ENCODE measurements around the gene SPNS3. TPM values are rescaled to one million over a fixed set of nuclear protein-coding genes. Genes with fewer than 3 reads are reported as not detected.

The SPNS3 gene
- polyA plus RNA-seq, 1 donor from 2014 or later, result not detected

GRCh38 chr17:4438162-4438944 is 4.6 kb downstream of the SPNS3 start:
- Histone ChIP-seq H3K27ac (ENCODE audit: low read length) (no peak overlapping the region), H3K9me3 (ENCODE audit: low read length) (no peaks in the 10 kb centered on the region), H3K9ac (ENCODE audit: low read length) (no peak overlapping the region), H3K4me2 (ENCODE audit: low read length) (no peak overlapping the region), H3K4me3 (ENCODE audit: low read length) (no peak overlapping the region), H4K20me1 (ENCODE audit: insufficient read depth) (no peaks in the 10 kb centered on the region), H3K36me3 (ENCODE audit: insufficient read depth, low read length) (no peaks in the 10 kb centered on the region), H3K79me2 (replicated peaks; ENCODE audit: insufficient read depth, low read length) (no peaks in the 10 kb centered on the region), H3F3A (ENCODE audit: insufficient read depth, low read length, poor library complexity, severe bottlenecking) (no peaks in the 10 kb centered on the region), H3K9me2 (ENCODE audit: insufficient read depth, low read length) (no peaks in the 10 kb centered on the region), H2AFZ (ENCODE audit: low read depth, low read length) (no peak overlapping the region), H3K27me3 (ENCODE audit: insufficient read depth, low read depth, low read length) (no peaks in the 10 kb centered on the region)
- TF ChIP-seq POLR2AphosphoS5 (IDR thresholded peaks at IDR 0.05) (no peak), SMC3 (conservative IDR thresholded peaks at IDR 0.05; ENCODE audit: poor library complexity) (no peak), RAD21 (conservative IDR thresholded peaks at IDR 0.05) (no peak), EP300 (conservative IDR thresholded peaks at IDR 0.05; ENCODE audit: poor library complexity, severe bottlenecking) (no peak)
- TF ChIP-seq, protein P1, sequence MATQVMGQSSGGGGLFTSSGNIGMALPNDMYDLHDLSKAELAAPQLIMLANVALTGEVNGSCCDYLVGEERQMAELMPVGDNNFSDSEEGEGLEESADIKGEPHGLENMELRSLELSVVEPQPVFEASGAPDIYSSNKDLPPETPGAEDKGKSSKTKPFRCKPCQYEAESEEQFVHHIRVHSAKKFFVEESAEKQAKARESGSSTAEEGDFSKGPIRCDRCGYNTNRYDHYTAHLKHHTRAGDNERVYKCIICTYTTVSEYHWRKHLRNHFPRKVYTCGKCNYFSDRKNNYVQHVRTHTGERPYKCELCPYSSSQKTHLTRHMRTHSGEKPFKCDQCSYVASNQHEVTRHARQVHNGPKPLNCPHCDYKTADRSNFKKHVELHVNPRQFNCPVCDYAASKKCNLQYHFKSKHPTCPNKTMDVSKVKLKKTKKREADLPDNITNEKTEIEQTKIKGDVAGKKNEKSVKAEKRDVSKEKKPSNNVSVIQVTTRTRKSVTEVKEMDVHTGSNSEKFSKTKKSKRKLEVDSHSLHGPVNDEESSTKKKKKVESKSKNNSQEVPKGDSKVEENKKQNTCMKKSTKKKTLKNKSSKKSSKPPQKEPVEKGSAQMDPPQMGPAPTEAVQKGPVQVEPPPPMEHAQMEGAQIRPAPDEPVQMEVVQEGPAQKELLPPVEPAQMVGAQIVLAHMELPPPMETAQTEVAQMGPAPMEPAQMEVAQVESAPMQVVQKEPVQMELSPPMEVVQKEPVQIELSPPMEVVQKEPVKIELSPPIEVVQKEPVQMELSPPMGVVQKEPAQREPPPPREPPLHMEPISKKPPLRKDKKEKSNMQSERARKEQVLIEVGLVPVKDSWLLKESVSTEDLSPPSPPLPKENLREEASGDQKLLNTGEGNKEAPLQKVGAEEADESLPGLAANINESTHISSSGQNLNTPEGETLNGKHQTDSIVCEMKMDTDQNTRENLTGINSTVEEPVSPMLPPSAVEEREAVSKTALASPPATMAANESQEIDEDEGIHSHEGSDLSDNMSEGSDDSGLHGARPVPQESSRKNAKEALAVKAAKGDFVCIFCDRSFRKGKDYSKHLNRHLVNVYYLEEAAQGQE (IDR thresholded peaks at IDR 0.05; ENCODE audit: borderline replicate concordance), result no peak
- TF ChIP-seq, protein P2, sequence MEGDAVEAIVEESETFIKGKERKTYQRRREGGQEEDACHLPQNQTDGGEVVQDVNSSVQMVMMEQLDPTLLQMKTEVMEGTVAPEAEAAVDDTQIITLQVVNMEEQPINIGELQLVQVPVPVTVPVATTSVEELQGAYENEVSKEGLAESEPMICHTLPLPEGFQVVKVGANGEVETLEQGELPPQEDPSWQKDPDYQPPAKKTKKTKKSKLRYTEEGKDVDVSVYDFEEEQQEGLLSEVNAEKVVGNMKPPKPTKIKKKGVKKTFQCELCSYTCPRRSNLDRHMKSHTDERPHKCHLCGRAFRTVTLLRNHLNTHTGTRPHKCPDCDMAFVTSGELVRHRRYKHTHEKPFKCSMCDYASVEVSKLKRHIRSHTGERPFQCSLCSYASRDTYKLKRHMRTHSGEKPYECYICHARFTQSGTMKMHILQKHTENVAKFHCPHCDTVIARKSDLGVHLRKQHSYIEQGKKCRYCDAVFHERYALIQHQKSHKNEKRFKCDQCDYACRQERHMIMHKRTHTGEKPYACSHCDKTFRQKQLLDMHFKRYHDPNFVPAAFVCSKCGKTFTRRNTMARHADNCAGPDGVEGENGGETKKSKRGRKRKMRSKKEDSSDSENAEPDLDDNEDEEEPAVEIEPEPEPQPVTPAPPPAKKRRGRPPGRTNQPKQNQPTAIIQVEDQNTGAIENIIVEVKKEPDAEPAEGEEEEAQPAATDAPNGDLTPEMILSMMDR (IDR thresholded peaks at IDR 0.05; ENCODE audit: poor library complexity, severe bottlenecking), result no peak

GRCh38 chr17:4440021-4440420 is 6.3 kb downstream of the SPNS3 start:
- Histone ChIP-seq H3K9ac (ENCODE audit: low read length) (no peak overlapping the region), H3K9me3 (ENCODE audit: low read length) (no peaks in the 10 kb centered on the region), H3K9me2 (ENCODE audit: insufficient read depth, low read length) (no peaks in the 10 kb centered on the region), H3F3A (ENCODE audit: insufficient read depth, low read length, poor library complexity, severe bottlenecking) (no peaks in the 10 kb centered on the region), H3K27ac (ENCODE audit: low read length) (no peak overlapping the region), H3K79me2 (replicated peaks; ENCODE audit: insufficient read depth, low read length) (no peaks in the 10 kb centered on the region), H3K4me3 (ENCODE audit: low read length) (no peak overlapping the region), H3K4me2 (ENCODE audit: low read length) (no peak overlapping the region), H3K27me3 (ENCODE audit: insufficient read depth, low read depth, low read length) (no peaks in the 10 kb centered on the region), H4K20me1 (ENCODE audit: insufficient read depth) (no peaks in the 10 kb centered on the region), H3K36me3 (ENCODE audit: insufficient read depth, low read length) (no peaks in the 10 kb centered on the region), H2AFZ (ENCODE audit: low read depth, low read length) (no peak overlapping the region)
- no peak for TF ChIP-seq TAF1 (IDR thresholded peaks at IDR 0.05; ENCODE audit: low read depth)
- no peak for TF ChIP-seq SMC3 (conservative IDR thresholded peaks at IDR 0.05; ENCODE audit: poor library complexity)
- no peak for TF ChIP-seq EZH2 (IDR thresholded peaks at IDR 0.05; ENCODE audit: borderline replicate concordance, insufficient read depth, low read length, poor library complexity, severe bottlenecking)
- TF ChIP-seq, protein P1 (IDR thresholded peaks at IDR 0.05; ENCODE audit: borderline replicate concordance), result no peak
- no peak for TF ChIP-seq RAD21 (conservative IDR thresholded peaks at IDR 0.05)
- TF ChIP-seq, protein P2 (IDR thresholded peaks at IDR 0.05; ENCODE audit: poor library complexity, severe bottlenecking), result no peak
- TF ChIP-seq MXI1 (conservative IDR thresholded peaks at IDR 0.05; ENCODE audit: poor library complexity, severe bottlenecking), result no peak
- TF ChIP-seq EP300 (conservative IDR thresholded peaks at IDR 0.05; ENCODE audit: poor library complexity, severe bottlenecking), result no peak
- TF ChIP-seq POLR2AphosphoS5 (IDR thresholded peaks at IDR 0.05), result no peak
